Right lobe of liver (tissue), 6 donors: ENCODE results near the gene RIMKLA. TPM values are rescaled to one million over a fixed set of nuclear protein-coding genes. Genes with fewer than 3 reads are reported as not detected.

Source experiments
- ATAC-seq, 4 donors: fragments of 200-7000 bp; cut with Tn5 transposase; one replicate each; pipeline ENCODE4 v1.9.1; 2020; ENCODE audit warnings: mild to moderate bottlenecking in 4 of 4, moderate library complexity in 4 of 4
- DNase-seq, 3 donors: peaks; one replicate each; pipeline ENCODE4 v3.0.0-alpha.2; 2020
- H3K27ac ChIP-seq, 3 donors: fragments of 200-600 bp; one replicate each; pipeline ENCODE4 v1.8.0; 2022
- H3K27me3 ChIP-seq, 2 donors: fragments of 200-600 bp; one replicate each; pipeline ENCODE4 v1.8.0; 2022
- H3K36me3 ChIP-seq, 4 donors: fragments of 200-600 bp; sonication (generic) in 1 of 4; one replicate each; pipeline versions ENCODE4 v1.5.1 to v1.8.0; 2017 to 2022; ENCODE audit warnings: control low read depth in 1 of 4
- H3K4me1 ChIP-seq, 4 donors: fragments of 200-600 bp; sonication (generic) in 1 of 4; one replicate each; pipeline versions ENCODE4 v1.5.1 to v1.8.0; 2017 to 2022; ENCODE audit warnings: control low read depth in 1 of 4
- H3K4me3 ChIP-seq, 3 donors: fragments of 200-600 bp; one replicate each; pipeline ENCODE4 v1.8.0; 2022
- H3K9me3 ChIP-seq, 4 donors: fragments of 200-600 bp; sonication (generic) in 1 of 4; one replicate each; pipeline versions ENCODE4 v1.5.1 to v1.8.0; 2017 to 2022; ENCODE audit warnings: control low read depth in 1 of 4
- CTCF ChIP-seq, 4 donors: fragments of 200-600 bp in 3 of 4; fragments of 450-650 bp in 1 of 4; IDR thresholded peaks; one replicate each; pipeline versions ENCODE4 v1.5.1 to v1.8.0; 2016 to 2022; ENCODE audit warnings: antibody characterized with exemption in 4 of 4, mild to moderate bottlenecking in 2 of 4
- POLR2A ChIP-seq: fragments of 450-650 bp; IDR thresholded peaks from one replicate; pipeline ENCODE4 v1.6.1; 2017; ENCODE audit warnings: antibody characterized with exemption, mild to moderate bottlenecking
- WGBS: methylation state at CpG from one replicate; pipeline ENCODE4 v1.1.6; 2018; ENCODE audit warnings: low coverage, low lambda C conversion rate; ENCODE audit not compliant: insufficient coverage; ENCODE audit errors: missing lambda C conversion rate; 5-methylcytosine and 5-hydroxymethylcytosine counted together
- intact Hi-C, 2 donors: fragments of 100-400 bp; cut with DNase I; formaldehyde crosslinking; loops; one replicate each; pipeline versions ENCODE4 v1.11.2 to v1.14.1; 2022
- long read RNA-seq: library from polyadenylated mRNA; unstranded; transcript quantifications from one replicate; pipeline ENCODE4 v2.0.0, GENCODE V29; 2019
- total RNA-seq, 6 experiments: library from RNA; depleted of rRNA in 2 of 6; stranded (reverse); fragments of >200 nt in 2 of 6; fragmentation: NEBNext Ultra II Directional in 3 of 6; extraction: Animal tissue kit (Norgen Biotek cat#: 25700) in 3 of 6; gene quantifications; one replicate each; pipeline versions ENCODE4 v1.1.0 to v1.2.4, GENCODE V29; 2016 to 2023
- donor health status: DM: no; HTN: yes; CAD: no.
- donor health status: DM: no; HTN: no; CAD: no.
- donor health status: DM: no; HTN: no; CAD: no.
- donor health status: DM: no; HTN: yes; CAD: no.
- donor health status: DM: no; HTN: yes; CAD: no.

RIMKLA gene
- under 1 TPM; 0.02 to 0.95 (median 0.15) TPM for total RNA-seq
- long read RNA-seq, result 0 reads

GRCh38 chr1:42380586-42381279 lies at the start of gene RIMKLA:
Gene RIMKLA (plus strand): TSS chr1:42380792. CDS start chr1:42380935, 143 bp downstream.
- TF ChIP-seq CTCF (IDR thresholded peaks at IDR 0.05) (no peak), POLR2A (no peak)
- WGBS, result 0% methylated on average over 1 of the region's 101 CpGs
- H3K4me3 ChIP-seq, result peak within 1 kb of the TSS; percentile 44 to 62 (median 47)
- no peaks in the 10 kb centered on the region for H3K9me3 ChIP-seq
- no peaks in the 10 kb centered on the region for H3K27me3 ChIP-seq
- peaks cover 0 to 5% (median 0%) of the 10 kb centered on the region in 4 donors for H3K4me1 ChIP-seq
- peak; percentile 46 to 61 (median 58) for DNase-seq
- intact Hi-C loops, result no loop called here
- peak; percentile 86 to 94 (median 92) for ATAC-seq
- H3K36me3 ChIP-seq, result no peaks in the 10 kb centered on the region
- no peak within 1 kb of the TSS for H3K27ac ChIP-seq

- no peaks in the 10 kb centered on the region for H3K9me3 ChIP-seq
- ATAC-seq (no peak), DNase-seq (no peak)
- no peaks in the 10 kb centered on the region for H3K27me3 ChIP-seq
- H3K4me1 ChIP-seq, result peaks cover 0 to 16% (median 5%) of the 10 kb centered on the region in 4 donors
- no peak overlapping the region for H3K4me3 ChIP-seq
- H3K36me3 ChIP-seq, result no peaks in the 10 kb centered on the region
- H3K27ac ChIP-seq, result no peak overlapping the region
- TF ChIP-seq POLR2A (no peak), CTCF (IDR thresholded peaks at IDR 0.05) (no peak)
- 57% methylated on average over 6 of the region's 6 CpGs for WGBS
- intact Hi-C loops, result loop anchor here in 1 of 2 donors (10.0 kb wide), 1 partner anchor 158 kb away; no protein-coding TSS in a partner anchor
Measured at GRCh38 chr1:42332877-42333276, 47.7 kb upstream of the RIMKLA start.

- 4% methylated on average over 6 of the region's 6 CpGs for WGBS
- intact Hi-C loops, result loop anchor here in 1 of 2 donors (10.0 kb wide), 1 partner anchor 159 kb away; no protein-coding TSS in a partner anchor
Measured at GRCh38 chr1:42333662-42334239, 46.8 kb upstream of the RIMKLA start.

More at GRCh38 chr1:42333662-42334239, 46.8 kb upstream of the RIMKLA start:
- H3K9me3 ChIP-seq, result no peaks in the 10 kb centered on the region
- H3K4me1 ChIP-seq, result peaks cover 0 to 16% (median 5%) of the 10 kb centered on the region in 4 donors
- H3K4me3 ChIP-seq, result peak overlapping the region; percentile 93 to 96 (median 95)
- no peak for ATAC-seq
- H3K27me3 ChIP-seq, result no peaks in the 10 kb centered on the region
- TF ChIP-seq POLR2A (no peak), CTCF (IDR thresholded peaks at IDR 0.05) (no peak)
- no peaks in the 10 kb centered on the region for H3K36me3 ChIP-seq
- H3K27ac ChIP-seq, result peak overlapping the region; percentile 94 to 96 (median 94)
- DNase-seq, result no peak
